Nephron (organoid): ENCODE results near the gene SEC22A.

Source experiments
- H3K27ac Mint-ChIP-seq, 3 experiments: 2 replicates each; pipeline ENCODE4 v1.8.0; 2020; ENCODE audit warnings: mixed read lengths in 3 of 3, mild to moderate bottlenecking in 2 of 3, moderate library complexity in 1 of 3
- H3K27me3 Mint-ChIP-seq: 2 replicates; pipeline ENCODE4 v1.8.0; 2021; ENCODE audit warnings: low read depth, mild to moderate bottlenecking, moderate library complexity, mixed read lengths
- H3K36me3 Mint-ChIP-seq: 2 replicates; pipeline ENCODE4 v1.8.0; 2020; ENCODE audit warnings: low read depth, mixed read lengths
- H3K4me1 Mint-ChIP-seq: 2 replicates; pipeline ENCODE4 v1.8.0; 2020; ENCODE audit warnings: mixed read lengths
- H3K4me3 Mint-ChIP-seq, 3 experiments: 2 replicates each; pipeline ENCODE4 v1.8.0; 2020; ENCODE audit warnings: mild to moderate bottlenecking in 3 of 3, mixed read lengths in 3 of 3, moderate library complexity in 2 of 3
- H3K9me3 Mint-ChIP-seq: 2 replicates; pipeline ENCODE4 v1.8.0; 2020; ENCODE audit warnings: mixed read lengths
- TF ChIP-seq, protein P1 (sequence below), 3 experiments: fragments of 200-600 bp; sonication (generic); IDR thresholded peaks; one replicate each; pipeline ENCODE4 v1.5.0; 2021; ENCODE audit warnings: antibody characterized with exemption in 3 of 3; ENCODE audit not compliant: unreplicated experiment in 3 of 3

SEC22A gene

DNA sequence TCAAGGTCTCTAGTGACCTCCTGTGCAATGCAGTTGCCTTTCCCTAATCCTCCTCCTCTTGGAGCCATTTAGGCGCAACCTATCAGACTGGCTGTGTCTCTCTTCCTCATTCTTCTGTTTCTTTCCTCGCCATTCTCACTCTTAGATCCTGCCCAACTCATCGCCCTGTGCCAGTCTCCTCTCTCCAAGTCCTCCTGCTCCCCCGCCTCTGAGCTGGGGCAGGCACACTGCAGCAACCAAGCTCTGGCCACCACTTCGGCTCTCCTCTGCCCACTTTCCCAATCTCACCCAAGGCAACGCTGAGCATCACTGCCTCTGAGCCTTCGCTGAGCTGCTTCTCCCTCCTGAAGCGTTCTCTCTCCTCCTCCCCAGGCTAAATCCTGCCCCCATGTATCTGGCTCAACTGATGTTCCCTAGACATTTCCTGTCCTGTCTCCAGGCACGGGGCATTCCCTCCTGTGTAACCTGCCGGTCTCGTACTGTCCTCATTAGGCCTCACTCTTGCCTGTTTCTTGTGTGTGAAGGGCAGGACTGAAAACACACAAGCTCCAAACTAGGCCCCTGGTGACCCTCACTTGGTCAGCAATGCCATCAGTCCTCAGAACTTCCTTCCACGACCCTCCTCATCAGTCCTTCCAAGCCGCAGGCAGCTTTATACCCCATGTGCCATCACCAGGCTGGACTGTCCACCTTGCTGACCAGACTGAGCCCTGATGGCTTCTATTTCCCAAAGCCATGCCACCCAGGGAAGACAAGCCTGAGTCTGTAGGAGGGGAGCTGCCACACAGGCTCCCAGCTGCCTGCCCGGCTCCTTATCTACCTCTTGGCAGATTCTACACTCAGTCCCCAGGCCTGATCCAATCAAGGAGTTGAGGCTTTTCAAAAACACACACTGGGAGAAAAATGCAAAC lies 85.6 kb downstream of the SEC22A start:
- Mint-ChIP-seq H3K36me3 (peaks cover 7% of the 10 kb centered on the region), H3K27ac (no peak overlapping the region)

DNA sequence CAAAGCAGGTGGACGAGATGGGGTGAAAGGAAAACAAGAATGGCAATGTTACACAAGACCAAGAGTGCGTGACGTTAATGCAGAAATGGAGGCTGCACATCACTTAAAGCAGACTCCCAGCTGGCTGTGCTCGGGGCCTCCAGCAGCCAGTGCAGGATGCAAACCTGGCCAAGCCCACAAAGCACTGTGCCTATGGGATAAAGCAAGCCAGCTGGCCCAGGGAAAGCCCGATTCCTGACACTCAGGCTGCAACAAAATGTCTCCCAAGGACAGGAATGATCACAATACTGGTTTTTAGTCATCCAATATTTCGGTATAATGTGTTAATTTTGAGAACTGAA lies 86.2 kb downstream of the SEC22A start:
- peaks cover 3% of the 10 kb centered on the region for H3K27me3 Mint-ChIP-seq
- H3K9me3 Mint-ChIP-seq, result no peaks in the 10 kb centered on the region
- peaks cover 7% of the 10 kb centered on the region for H3K36me3 Mint-ChIP-seq
- no peak overlapping the region for H3K4me3 Mint-ChIP-seq
- TF ChIP-seq, protein P1, sequence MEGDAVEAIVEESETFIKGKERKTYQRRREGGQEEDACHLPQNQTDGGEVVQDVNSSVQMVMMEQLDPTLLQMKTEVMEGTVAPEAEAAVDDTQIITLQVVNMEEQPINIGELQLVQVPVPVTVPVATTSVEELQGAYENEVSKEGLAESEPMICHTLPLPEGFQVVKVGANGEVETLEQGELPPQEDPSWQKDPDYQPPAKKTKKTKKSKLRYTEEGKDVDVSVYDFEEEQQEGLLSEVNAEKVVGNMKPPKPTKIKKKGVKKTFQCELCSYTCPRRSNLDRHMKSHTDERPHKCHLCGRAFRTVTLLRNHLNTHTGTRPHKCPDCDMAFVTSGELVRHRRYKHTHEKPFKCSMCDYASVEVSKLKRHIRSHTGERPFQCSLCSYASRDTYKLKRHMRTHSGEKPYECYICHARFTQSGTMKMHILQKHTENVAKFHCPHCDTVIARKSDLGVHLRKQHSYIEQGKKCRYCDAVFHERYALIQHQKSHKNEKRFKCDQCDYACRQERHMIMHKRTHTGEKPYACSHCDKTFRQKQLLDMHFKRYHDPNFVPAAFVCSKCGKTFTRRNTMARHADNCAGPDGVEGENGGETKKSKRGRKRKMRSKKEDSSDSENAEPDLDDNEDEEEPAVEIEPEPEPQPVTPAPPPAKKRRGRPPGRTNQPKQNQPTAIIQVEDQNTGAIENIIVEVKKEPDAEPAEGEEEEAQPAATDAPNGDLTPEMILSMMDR (IDR thresholded peaks at IDR 0.05; ENCODE audit: unreplicated experiment in 3 of 3), result no peak
- H3K4me1 Mint-ChIP-seq, result no peaks in the 10 kb centered on the region
- no peak overlapping the region for H3K27ac Mint-ChIP-seq

More for the DNA sequence above, 85.6 kb downstream of the SEC22A start:
- TF ChIP-seq, protein P1 (IDR thresholded peaks at IDR 0.05; ENCODE audit: unreplicated experiment in 3 of 3), result no peak
- Mint-ChIP-seq H3K4me1 (no peaks in the 10 kb centered on the region), H3K4me3 (no peak overlapping the region), H3K9me3 (no peaks in the 10 kb centered on the region), H3K27me3 (peaks cover 3% of the 10 kb centered on the region)

DNA sequence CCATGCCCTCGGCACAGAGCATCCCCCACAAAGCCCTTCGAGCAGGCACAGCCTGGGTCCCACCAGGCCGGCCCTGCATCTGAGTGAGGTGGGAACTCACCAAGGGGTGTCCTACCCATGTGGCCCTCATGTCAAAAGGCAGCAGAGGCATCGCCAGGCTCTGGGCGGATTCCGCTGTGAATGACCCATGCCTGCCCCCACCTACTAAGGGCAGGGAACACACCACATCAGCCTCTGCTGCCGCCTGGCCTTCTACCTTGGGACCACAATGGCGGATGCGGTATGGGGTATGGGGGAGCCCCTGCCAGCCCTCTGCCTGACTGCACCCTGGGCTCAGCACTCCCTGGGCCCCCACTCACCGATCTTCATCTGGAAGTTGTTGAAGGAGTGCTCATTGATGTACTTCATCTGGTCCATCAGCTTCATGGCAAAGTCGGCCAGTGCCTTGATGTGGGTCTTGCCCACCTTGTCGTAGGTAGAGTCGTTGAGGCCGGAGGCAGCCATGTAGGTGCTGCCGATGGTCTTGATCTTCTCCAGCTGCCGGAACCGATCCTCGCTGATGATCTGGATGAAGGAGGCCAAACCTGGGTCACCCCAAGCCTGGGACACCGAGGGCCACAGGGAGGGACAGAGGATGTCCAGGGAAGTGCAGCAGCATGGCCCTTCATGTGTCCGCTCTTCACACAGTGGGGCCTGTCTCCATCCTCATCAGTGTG lies 87.8 kb downstream of the SEC22A start:
- no peaks in the 10 kb centered on the region for H3K4me1 Mint-ChIP-seq
- peaks cover 7% of the 10 kb centered on the region for H3K9me3 Mint-ChIP-seq
- peaks cover 3% of the 10 kb centered on the region for H3K27me3 Mint-ChIP-seq
- H3K4me3 Mint-ChIP-seq, result no peak overlapping the region
- H3K36me3 Mint-ChIP-seq, result peaks cover 19% of the 10 kb centered on the region
- TF ChIP-seq, protein P1 (IDR thresholded peaks at IDR 0.05; ENCODE audit: unreplicated experiment in 3 of 3), result no peak
- no peak overlapping the region for H3K27ac Mint-ChIP-seq

DNA sequence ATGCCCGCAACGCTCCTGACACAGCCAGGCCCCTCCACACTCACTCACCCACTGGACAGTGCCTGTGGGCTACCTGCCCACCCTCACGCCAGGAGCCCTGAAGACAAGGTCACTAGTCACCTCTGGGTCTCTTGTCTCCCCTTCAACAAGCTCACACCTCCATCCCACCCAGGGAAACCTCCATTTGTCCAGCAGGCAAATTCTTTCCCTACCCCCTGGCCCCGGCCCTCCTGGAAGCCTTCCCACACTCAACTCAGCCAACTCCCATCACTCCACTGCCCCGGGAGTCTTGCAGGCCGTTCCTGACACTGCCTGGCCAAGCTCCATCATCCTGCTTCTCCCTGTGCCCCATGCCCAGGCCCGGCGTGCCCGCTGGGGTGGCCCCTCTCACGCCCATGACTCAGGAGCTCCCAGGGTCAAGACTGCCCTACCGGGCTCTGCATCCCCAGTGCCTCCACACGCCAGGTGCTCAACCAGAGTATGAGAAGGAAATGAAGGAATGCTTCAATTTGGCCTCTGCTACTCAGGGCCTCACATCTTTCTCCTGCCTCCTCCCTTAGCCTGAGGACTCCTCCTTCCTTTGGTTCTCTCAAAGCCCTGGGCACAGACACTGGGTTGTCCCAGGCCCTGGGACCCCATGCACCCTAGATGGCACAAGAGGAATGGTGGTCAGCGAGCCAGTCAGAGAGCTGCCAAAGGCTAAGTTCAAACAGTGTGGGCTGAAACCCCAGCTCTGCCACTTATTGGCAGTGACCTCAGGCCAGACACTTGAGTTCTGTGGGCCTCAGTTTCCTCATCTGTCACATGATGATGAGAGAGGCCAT lies 88.6 kb downstream of the SEC22A start:
- Mint-ChIP-seq H3K27ac (no peak overlapping the region), H3K4me1 (no peaks in the 10 kb centered on the region), H3K27me3 (peaks cover 3% of the 10 kb centered on the region), H3K4me3 (no peak overlapping the region), H3K36me3 (peaks cover 19% of the 10 kb centered on the region), H3K9me3 (peaks cover 7% of the 10 kb centered on the region)
- TF ChIP-seq, protein P1 (IDR thresholded peaks at IDR 0.05; ENCODE audit: unreplicated experiment in 3 of 3), result no peak

DNA sequence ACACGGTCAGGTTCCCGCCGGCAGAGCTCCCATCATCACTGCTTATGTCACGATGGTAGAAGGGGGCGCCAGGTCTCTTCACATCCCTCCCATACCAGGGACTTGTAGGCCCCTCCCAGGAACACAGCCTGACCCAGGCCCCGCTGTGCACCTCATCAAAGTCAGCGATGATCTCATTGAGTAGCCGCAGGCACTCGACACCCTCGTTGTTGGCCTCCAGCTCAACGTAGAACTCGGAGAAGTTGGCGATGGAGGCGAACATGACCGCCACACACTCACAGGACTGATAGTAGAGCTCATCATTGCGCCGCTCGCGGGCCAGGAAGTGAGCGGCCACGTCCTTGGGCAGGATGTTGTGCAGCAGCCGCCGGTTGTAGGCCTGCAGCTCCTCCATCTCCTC lies 89.2 kb downstream of the SEC22A start:
- TF ChIP-seq, protein P1 (IDR thresholded peaks at IDR 0.05; ENCODE audit: unreplicated experiment in 3 of 3), result no peak
- Mint-ChIP-seq H3K27me3 (peaks cover 3% of the 10 kb centered on the region), H3K27ac (no peak overlapping the region), H3K9me3 (peaks cover 7% of the 10 kb centered on the region), H3K4me3 (no peak overlapping the region), H3K36me3 (peaks cover 19% of the 10 kb centered on the region), H3K4me1 (no peaks in the 10 kb centered on the region)
